ENCODE measurements around the gene GPC6.
A peak's percentile ranks its signal among the peaks of the same experiment; 100 is the strongest.

GPC6 gene

DNA sequence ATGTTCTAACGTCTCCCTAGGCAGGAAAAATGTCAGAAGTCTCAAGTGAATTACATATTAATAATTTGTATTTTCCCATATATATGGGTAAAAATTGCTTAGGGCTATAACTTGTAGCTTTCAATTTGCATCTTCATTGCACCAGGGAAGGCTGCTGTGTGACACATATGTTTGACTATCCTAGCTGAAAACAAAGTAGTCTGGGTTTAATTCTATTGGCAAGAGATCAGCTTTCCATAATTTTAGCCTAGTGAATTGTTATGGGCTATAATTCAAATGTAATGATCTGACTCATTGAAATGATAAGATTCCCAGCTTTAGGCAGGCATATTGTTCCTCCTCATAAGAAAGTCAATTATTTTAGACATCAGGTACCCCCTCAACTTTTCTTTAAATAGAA lies 699.8 kb downstream of the GPC6 start:
- no peak for DNase-seq (ENCODE audit: low read depth)

DNA sequence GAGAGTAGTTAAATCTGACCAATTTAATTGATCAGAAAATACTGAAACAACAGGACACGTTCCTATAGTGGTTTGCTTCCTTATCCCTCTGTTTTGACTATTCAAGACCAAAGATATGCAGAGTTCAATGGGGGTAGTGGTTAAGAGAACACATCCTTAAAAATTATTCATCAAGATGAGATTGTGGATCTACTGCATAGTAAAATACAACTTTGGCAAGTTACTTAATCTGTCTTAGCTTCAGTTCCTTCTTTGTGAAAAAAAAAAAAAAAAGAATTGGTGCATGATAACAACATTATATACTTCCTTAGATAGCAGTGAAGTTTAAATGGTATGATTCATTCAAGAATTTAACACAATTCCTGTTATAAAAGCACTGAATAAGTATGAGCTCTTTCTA lies 700.8 kb downstream of the GPC6 start:
- DNase-seq (ENCODE audit: low read depth) = no peak

DNA sequence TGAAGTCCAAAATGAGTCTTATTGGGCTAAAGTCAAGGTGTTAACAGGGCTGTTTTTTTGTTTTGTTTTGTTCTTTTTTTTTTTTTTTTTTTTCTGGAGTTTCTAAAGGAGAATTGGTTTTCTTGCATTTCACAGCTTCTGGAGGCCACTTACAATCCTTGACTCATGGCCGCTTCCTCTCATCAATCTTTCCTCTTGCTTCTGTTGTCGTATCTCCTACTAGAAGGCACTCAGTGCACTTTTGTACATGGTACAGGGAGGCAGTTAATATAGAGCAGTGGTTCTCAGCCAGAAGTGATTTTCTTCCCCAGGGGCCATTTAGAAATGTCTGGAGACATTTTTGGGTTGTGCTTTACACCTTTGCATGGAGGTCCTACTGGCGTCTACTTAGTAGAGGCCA lies 706.3 kb downstream of the GPC6 start:
- no peak for DNase-seq (ENCODE audit: low read depth)

DNA sequence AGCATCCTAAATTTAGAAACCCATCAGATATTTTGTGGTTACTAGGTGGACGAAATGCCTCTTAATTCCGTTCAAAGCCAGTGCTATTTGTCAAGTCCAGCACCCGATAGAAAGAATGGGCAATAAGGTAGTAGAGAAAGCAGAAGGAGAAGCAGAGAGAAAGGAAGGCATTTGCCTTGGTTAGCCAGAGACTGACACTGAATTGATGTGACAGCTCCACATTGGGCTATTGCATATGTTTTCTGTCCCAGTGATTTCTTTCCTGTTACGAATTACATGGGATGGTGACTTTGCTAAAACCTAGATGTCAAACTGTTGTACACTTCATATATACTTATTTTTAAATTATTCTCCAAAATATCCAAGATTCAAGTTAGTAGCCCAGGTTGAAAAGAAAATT lies 710.3 kb downstream of the GPC6 start:
- DNase-seq (ENCODE audit: low read depth) = no peak

DNA sequence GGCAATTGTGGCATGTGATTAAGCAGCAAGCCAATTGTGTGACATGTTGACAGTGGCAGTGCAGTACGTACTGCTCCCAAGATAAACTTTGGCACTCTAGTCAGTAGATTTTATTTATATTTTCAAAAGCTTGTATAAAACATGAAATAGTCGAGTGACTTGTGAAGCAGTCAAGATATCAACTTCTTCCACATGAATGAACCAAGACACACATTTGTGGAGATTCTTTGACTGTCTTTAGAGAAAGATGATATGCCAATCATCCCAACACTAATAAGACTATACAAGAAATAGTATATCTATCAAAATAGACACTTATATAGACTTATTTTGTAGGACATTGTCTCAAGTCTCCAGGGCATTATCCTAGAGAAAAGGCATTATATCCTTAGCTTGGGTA lies 714.8 kb downstream of the GPC6 start:
- DNase-seq (ENCODE audit: low read depth) = no peak

DNA sequence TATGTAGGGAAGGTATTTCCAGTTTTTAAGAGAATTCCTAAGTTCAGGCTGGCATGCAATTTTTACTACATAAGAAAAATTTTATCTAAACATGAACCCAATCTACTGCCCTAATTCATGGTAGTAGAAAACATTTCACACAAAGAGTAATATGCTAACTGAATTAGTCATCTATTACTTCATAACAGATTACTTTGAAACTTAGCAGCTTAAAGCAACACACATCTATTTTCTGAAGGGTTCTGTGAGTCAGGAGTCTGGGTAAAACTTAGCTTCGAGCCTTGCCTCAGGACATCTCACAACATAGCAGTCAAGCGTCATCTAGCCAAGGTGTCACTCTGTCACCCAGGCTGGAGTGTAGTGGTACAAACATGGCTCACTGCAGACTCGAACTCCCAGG lies 715.4 kb downstream of the GPC6 start:
- no peak for DNase-seq (ENCODE audit: low read depth)

DNA sequence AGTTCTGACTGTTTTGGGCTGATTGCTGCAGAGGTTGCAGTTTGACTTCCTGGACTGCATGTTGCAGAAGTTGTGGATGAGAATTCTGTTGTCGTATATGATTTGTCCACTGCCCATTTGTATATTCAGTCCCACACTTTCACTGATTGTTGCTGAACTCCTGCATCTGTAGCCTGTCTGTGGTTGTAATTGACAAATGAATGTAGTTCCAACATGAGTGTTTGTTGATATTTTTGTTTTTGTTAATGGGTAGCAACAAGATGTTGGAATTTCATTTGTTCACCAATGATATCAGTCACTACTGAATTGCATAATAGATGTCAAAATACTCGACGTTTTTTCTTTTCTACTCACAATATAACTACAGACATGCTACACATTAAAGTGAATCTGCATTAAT lies 719.0 kb downstream of the GPC6 start:
- DNase-seq (ENCODE audit: low read depth) = no peak

DNA sequence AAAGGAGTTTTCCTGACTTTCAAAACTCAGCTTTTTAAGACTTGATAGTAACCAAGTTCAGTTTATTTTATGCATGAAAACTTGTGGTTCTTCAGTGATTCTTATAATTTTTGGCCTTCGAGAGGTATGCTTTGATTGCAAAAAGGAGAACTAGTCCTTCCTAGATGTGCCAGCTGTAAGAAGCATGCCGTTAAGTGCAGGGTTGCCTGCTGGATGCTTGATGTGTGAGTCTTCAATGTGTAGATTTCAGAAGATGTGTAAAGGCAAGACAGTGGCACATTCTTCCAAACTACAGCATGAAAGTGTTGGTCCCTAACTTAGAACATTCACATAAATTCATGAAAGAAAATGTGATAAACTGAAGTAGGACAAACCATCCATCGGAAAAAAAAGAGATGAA lies 720.4 kb downstream of the GPC6 start:
- peak; percentile 49 for DNase-seq (ENCODE audit: low read depth)

DNA sequence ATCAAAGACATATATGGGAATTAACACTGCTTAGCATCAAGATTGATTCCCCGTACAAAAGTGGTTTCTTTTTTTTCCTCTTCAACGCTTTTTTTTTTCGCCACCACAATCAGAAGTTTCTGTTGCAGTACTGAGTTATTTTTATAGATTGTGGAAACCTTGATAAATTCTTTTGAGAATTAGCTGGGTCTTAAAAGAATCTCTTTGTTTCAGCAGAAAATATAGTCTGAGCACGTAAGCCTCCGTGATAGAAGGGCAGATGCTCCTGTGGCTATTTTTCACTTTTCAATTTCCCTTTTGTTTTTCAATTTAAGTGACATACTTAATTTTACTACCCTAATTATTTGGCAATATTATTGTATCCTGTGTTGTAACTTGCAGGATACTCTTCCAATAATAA lies 721.0 kb downstream of the GPC6 start:
- DNase-seq (ENCODE audit: low read depth) = no peak

DNA sequence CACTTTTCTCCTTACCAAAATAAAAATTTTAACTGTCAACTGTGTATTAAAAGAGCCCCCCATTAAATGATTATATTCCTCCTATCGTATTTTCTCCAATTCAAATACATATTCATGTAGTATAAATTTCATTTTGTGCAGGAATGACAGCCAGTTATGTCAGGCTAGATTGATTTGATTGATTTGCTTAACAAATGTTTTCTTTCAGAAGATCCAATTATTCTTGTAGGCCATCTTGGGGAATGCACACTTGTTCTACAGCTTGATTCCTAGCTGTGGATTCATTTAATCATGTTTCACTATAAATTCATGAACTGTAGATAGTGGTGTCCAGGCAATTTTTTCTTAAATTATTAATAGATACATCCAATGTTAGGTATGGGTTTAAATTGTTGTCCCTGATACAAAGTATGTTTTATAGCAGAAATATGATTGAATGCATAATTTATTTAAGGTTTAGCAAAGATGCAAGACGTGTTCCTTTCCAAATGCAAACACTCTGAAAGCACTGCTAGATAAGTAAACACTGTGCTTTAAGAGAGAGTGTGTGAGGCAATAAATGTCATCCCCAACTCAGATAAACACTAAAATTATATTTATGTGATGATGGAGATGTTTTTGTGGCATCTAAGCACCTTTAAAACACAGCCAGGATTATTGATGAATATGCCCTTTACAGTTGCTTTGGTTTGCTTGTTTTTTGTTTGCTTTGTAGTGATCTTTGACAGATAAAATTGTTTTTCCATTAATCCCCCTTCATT lies 721.7 kb downstream of the GPC6 start:
- no peak for DNase-seq (ENCODE audit: low read depth)

DNA sequence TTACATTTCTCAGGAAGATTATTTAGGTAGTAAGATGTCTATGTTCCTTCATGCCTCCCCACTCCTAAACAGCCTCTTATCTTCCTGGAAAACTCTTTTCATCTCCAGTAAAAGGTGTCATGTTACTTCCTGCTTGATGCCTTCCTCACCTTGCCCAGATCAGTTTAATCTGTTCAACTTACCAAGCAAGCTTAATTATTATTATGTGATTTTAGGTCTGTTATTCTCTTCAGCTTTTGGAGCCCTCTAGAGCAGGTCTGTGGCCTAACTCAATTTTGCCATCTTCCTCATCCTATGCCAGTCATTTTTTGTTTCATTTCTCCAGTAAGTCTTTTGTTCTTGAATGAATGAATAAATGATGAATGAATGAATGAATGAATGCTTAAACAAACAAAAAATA lies 724.5 kb downstream of the GPC6 start:
- peak; percentile 26 for DNase-seq (ENCODE audit: low read depth)

DNA sequence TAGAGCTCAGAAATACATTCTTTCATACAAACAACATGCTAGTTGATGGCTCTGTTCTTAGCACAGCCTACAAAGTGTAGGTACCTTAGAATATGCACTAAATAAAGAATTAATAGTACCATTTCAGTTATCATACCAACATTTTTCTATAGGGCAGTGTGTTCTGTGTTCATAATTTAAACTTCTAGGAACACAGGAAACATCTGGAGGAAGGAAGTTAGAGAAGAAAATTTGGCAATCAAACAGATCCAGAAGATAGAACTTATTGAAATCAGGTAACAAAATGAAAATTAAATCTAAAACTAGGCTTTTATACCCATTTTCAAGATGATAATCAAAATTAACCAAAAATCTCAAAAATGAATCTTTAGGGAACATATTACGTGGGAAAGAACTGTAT lies 725.3 kb downstream of the GPC6 start:
- no peak for DNase-seq (ENCODE audit: low read depth)

DNA sequence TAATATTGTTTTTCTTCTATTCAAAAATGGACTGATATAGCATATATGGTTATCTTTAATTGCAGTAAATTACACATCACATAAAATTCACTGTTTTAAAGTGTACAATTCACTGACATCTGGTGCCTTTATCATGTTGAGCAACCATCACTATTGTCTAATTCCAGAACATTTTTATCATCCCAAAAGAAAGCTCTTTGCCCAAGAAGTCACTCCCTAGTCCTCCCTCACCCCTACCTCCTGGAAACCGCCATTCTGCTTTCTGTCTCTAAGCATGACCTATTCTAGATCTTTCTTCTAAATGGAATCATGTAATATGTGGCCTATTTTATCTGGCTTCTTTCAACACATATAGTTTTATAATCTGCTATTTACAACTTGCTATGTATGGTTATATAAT lies 727.2 kb downstream of the GPC6 start:
- DNase-seq (ENCODE audit: low read depth) = peak; percentile 4

DNA sequence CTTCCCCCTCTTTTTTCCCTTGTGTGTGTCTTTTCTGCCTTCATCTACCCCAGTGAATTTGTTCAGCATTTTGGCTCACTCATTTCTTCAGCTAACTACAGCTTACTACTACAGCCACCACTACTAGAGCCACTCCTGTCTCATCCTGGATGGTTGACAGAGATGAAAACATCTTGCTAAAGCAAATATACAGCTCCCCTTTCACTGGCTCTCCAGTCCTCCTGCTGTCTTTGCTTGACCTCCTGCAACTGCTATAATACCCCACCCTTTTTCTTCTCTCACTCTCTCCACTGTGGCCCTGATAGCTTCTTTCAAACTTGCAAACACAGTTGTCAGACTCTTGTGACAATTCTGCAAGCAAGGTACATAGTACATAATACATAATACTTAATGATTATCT lies 729.3 kb downstream of the GPC6 start:
- DNase-seq (ENCODE audit: low read depth) = no peak

DNA sequence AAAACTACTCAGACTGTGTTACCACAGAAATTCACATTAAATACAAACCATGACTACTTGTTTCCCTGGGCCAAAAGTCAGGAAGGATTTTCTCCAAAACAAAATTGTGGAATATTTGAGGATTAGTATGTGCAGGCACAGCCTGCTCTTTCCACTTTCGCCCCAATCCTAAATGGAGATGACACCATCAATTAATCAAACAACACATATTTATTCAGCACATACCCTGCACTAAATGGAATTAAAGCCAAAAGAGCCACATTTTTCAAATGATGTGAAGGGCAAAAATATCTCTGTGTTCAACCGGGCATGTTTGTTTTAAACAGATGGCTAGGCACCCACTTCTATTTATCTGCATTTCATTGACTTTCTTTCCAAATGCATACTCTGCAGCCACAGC lies 729.8 kb downstream of the GPC6 start:
- peak; percentile 19 for DNase-seq (ENCODE audit: low read depth)

DNA sequence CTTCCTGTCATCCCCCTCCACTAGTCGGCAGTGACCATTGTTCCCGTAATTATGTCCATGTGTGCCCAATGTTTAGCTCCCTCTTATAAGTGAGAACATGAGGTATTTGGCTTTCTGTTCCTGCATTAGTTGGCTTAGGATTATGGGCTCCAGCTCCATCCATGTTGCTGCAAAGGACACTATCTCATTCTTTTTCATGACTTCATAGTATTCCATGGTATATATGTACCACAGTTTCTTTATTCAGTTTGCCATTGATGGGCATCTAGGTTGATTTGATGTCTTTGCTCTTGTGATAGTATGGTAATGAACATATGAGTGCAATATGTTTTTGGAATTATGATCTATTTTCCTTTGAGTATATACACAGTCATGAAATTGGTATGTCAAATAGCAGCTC lies 730.8 kb downstream of the GPC6 start:
- DNase-seq (ENCODE audit: low read depth) = no peak

DNA sequence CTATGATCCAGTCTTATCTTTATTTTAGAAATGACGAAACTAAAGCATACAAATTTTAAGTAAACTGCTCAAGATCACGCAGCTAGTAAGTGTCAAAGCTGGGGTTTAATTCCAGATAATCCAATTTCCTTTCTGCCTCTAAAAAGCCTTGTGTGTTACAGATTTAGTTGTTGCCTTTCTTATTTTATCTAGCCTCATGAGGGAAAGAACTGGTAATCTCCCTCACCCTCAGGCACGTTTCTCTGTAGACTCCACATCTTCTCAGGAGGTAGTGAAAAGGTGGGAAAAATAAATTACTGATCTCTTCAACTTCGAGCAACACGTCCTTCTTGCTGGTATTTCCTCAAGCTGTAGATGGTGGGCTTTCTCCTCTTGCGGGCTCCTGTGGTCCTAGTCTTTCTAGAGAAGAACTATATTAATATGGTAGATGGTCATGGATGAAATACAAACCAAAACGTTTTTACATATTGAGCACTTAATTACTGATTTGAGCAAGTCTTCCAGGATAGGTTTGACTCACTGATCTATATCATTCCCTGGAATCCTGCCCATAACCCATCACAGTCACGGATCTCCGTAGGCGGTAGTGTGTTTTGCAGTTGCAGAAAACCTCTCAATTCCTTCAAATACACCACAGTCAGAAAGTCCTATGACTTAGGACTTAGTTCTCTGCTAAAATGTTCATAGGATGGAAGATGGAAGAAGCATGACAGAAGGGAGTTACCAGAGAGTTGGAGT lies 733.4 kb downstream of the GPC6 start:
- no peak for DNase-seq (ENCODE audit: low read depth)

DNA sequence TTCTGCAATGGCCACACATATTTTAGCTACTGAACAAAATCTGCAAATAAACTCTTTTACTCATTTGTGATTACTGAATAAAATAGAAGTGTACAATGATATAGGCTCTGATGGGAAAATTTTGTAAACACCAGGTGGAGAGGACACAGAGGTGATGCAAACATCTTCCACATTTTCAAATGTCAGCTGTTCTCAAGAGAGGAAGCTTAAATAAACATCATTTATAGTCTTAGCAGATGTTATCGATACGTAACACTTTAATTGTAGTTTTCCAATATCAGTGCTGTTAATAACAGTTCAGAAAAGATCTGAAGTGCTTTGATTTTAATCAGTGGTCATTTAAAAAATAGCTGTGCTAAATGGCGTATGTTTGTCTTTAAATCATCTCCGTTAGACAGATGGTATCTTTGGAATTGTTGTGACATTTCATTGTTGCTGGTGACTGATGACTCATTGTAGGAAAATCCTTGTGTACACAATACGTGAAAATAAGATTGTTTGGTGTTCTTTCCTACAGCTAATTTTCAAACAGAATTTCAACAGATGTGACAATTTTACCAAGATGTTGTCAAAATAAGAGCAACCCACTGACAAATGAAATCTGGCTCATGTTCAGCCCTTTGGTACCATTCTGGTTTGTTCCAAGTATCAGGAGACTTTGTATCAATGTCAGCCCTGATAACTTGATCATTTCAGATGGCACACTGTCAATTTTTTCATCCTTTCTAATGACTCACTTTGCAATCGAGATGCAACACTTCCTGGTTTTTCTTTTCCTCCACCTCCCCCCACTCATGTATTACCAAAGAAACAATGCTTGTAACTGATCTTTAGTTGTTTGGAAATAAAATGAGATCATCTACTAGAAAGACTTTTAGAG lies 736.9 kb downstream of the GPC6 start:
- peak; percentile 84 for DNase-seq (ENCODE audit: low read depth)

DNA sequence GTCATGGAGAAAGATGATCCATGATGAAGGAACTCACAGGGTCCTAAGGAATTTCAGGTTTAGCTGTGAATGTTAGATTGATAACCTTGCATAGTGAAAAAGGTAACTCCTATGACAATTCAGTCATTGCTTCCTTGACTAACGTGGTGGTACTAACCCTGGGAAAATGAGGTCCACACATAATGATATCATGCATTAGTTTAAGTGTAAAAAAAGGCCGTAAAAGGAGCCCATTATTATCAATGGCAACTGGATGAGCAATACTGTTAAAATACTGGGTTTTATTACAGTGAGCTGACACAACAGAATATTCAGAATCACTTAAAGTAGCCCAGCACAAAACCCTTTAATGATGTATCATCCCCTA lies 737.5 kb downstream of the GPC6 start:
- DNase-seq (ENCODE audit: low read depth) = no peak

DNA sequence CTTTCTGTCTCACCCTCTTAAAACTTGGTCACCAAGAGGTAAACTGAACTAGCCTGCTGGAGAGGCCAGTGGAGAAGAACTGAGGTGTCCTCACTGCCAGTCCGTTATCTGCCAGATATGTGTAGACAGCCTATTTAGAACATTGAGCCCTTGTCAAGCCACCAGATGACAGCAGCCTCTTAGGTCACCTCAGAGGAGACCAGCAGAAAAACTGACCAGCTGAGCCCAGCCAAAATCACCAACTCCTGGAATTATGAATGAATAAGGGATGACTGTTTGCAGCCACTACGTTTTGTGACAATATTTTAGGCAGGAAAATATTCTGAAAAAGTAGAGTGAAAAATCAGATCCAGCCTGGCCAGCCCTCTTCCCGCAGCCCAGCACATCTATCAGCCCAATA lies 739.0 kb downstream of the GPC6 start:
- no peak for DNase-seq (ENCODE audit: low read depth)

DNA sequence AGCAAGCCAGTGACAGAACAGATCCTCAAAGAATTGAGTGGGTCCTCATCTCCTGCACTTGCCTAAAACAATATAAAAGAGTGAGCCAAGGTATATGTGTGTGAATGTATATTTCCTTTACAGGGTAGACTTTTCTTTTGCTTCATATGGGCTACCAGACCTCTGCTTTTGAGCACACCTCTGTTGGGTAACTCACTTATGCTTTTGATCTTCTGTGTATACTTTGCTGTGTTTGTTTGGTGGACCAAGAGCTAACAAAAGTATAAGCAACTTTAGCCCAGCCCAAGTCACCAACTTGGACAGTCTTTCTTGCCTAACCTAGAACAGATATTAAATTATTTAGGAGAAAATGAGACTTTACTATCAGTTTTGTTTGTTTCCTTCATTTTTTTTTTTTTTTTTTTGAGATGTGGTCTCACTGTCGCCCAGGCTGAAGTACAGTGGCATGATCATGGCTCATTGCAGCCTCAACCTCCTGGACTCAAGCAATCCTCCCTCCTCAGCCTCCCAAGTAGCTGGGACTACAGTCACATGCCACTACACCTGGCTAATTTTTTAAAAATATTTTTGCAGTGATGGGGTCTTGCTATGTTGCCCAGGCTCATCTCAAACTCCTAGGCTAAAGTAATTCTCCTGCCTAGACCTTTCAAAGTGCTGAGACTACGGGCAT lies 739.8 kb downstream of the GPC6 start:
- DNase-seq (ENCODE audit: low read depth) = no peak

DNA sequence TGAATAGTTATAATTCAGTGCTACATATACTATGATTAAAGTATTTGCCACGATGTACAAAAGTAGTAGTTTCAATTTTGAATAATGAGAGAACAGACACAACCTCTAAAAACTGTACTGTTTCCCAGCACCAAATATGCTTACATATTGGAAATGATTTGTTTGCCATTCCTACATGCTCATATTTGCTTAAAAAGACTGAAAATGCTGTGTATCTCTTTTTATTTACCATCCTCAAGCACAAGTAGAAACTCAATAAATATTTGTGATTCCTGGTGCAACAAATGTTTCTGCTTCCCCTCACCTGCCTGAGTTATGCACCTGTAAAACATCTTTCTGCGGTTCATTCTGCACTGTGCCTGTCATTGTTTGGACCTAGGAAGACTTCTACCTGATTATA lies 740.7 kb downstream of the GPC6 start:
- DNase-seq (ENCODE audit: low read depth) = no peak

Data from fibroblast of gingiva (primary cell).